Stomach (tissue), 9 donors: ENCODE measurements around the gene QRSL1. TPM values are rescaled to one million over a fixed set of nuclear protein-coding genes. Genes with fewer than 3 reads are reported as not detected.
A peak's percentile ranks its signal among the peaks of the same experiment; 100 is the strongest.

ENCODE experiments used
- DNase-seq, 2 donors: peaks; one replicate each; pipeline versions ENCODE4 v3.0.0 to v3.0.0-alpha.2; 2013 to 2019
- H3K27ac ChIP-seq, 5 donors: fragments of 200-600 bp in 4 of 5; sonication (generic) in 4 of 5; one replicate each; pipeline ENCODE4 v1.5.1; 2013 to 2019; ENCODE audit warnings: mild to moderate bottlenecking in 1 of 5, moderate library complexity in 1 of 5
- H3K27me3 ChIP-seq, 3 donors: fragments of 200-600 bp; sonication (generic); one replicate each; pipeline ENCODE4 v1.5.1; 2017 to 2019; ENCODE audit warnings: mixed run types in 1 of 3
- H3K36me3 ChIP-seq, 4 donors: fragments of 200-600 bp; sonication (generic); 1 replicate in 3 of 4; 2 replicates in 1 of 4; pipeline ENCODE4 v1.5.1; 2016 to 2019
- H3K4me1 ChIP-seq, 4 donors: fragments of 200-600 bp; sonication (generic); one replicate each; pipeline ENCODE4 v1.5.1; 2016 to 2019
- H3K4me3 ChIP-seq, 4 donors: fragments of 200-600 bp; sonication (generic) in 3 of 4; one replicate each; pipeline ENCODE4 v1.5.1; 2016 to 2019; ENCODE audit warnings: mild to moderate bottlenecking in 1 of 4
- H3K9me3 ChIP-seq, 4 donors: fragments of 200-600 bp; sonication (generic); one replicate each; pipeline ENCODE4 v1.5.1; 2016 to 2019
- EP300 ChIP-seq: sonication (generic); formaldehyde crosslinking; IDR thresholded peaks from one replicate; pipeline ENCODE4 v1.6.1; 2017; ENCODE audit warnings: antibody characterized with exemption
- POLR2A ChIP-seq, 4 donors: fragments of 450-650 bp; IDR thresholded peaks; one replicate each; pipeline ENCODE4 v1.6.1; 2016; ENCODE audit warnings: antibody characterized with exemption in 4 of 4, control low read depth in 2 of 4, mild to moderate bottlenecking in 1 of 4, moderate library complexity in 1 of 4
- POLR2AphosphoS5 ChIP-seq, 3 donors: sonication (generic); formaldehyde crosslinking; IDR thresholded peaks; one replicate each; pipeline ENCODE4 v1.6.1; 2016; ENCODE audit warnings: antibody characterized with exemption in 3 of 3
- WGBS, 5 donors: extraction: QIAGEN DNeasy Blood & Tissue Kit in 3 of 5; methylation state at CpG; one replicate each; pipeline versions ENCODE4 v1.1.5 to v1.1.7; 2013 to 2018; 5-methylcytosine and 5-hydroxymethylcytosine counted together
- intact Hi-C: fragments of 100-400 bp; cut with DNase I; formaldehyde crosslinking; loops from one replicate; pipeline ENCODE4 v1.15.1; 2023; ENCODE audit warnings: low total_unique reads
- polyA plus RNA-seq, 3 donors: library from polyadenylated mRNA; stranded (reverse); fragments of 200-250 nt; gene quantifications; one replicate each; pipeline ENCODE4 v1.2.3, GENCODE V29; 2013
- total RNA-seq, 5 donors: library from RNA; depleted of rRNA; stranded (reverse); fragments of >200 nt; gene quantifications; one replicate each; pipeline versions ENCODE4 v1.1.0 to v1.2.3, GENCODE V29; 2014 to 2016
- TF ChIP-seq, protein P1 (sequence below), 7 experiments: fragments of 450-650 bp in 4 of 7; fragments of 200-600 bp in 3 of 7; sonication (generic) in 3 of 7; IDR thresholded peaks; one replicate each; pipeline ENCODE4 v1.5.1; 2016 to 2019; ENCODE audit warnings: antibody characterized with exemption in 7 of 7, control low read depth in 2 of 7, mild to moderate bottlenecking in 1 of 7
- donor health status: healthy with polysubstance abuse.
- donor health status: Bipolar disorder and iron deficiency.
- donor health status: healthy.

Gene QRSL1
- total and polyA plus RNA-seq, 8 donors = 2.3 to 19.8 (median 6.9) TPM

GRCh38 chr6:106637051-106637716, 7.8 kb downstream of the QRSL1 start:
- WGBS, 5 donors = 71 to 77% (median 74%) methylated on average over 7 of the region's 7 CpGs
- H3K27me3 ChIP-seq = no peaks in the 10 kb centered on the region
- H3K27ac ChIP-seq = peak overlapping the region in 1 of 5 donors; percentile 21
- H3K4me1 ChIP-seq = peaks cover 0 to 30% (median 10%) of the 10 kb centered on the region in 4 donors
- H3K9me3 ChIP-seq = no peaks in the 10 kb centered on the region
- peaks cover 0 to 22% (median 15%) of the 10 kb centered on the region in 4 donors for H3K36me3 ChIP-seq
- H3K4me3 ChIP-seq = no peak overlapping the region
- no peak for DNase-seq
- intact Hi-C loops = no loop called here
- TF ChIP-seq POLR2AphosphoS5 (IDR thresholded peaks at IDR 0.05) (no peak), POLR2A (IDR thresholded peaks at IDR 0.05) (no peak)

- WGBS, 5 donors = 66 to 80% (median 76%) methylated on average over 6 of the region's 6 CpGs
- H3K9me3 ChIP-seq = no peaks in the 10 kb centered on the region
- no peak for DNase-seq
- intact Hi-C loops = no loop called here
- peak overlapping the region in 1 of 5 donors; percentile 21 for H3K27ac ChIP-seq
- H3K4me3 ChIP-seq = no peak overlapping the region
- peaks cover 0 to 27% (median 7%) of the 10 kb centered on the region in 4 donors for H3K4me1 ChIP-seq
- H3K27me3 ChIP-seq = no peaks in the 10 kb centered on the region
- peaks cover 0 to 28% (median 21%) of the 10 kb centered on the region in 4 donors for H3K36me3 ChIP-seq
- TF ChIP-seq POLR2AphosphoS5 (IDR thresholded peaks at IDR 0.05) (no peak), EP300 (no peak), POLR2A (IDR thresholded peaks at IDR 0.05) (no peak)
- TF ChIP-seq, protein P1, sequence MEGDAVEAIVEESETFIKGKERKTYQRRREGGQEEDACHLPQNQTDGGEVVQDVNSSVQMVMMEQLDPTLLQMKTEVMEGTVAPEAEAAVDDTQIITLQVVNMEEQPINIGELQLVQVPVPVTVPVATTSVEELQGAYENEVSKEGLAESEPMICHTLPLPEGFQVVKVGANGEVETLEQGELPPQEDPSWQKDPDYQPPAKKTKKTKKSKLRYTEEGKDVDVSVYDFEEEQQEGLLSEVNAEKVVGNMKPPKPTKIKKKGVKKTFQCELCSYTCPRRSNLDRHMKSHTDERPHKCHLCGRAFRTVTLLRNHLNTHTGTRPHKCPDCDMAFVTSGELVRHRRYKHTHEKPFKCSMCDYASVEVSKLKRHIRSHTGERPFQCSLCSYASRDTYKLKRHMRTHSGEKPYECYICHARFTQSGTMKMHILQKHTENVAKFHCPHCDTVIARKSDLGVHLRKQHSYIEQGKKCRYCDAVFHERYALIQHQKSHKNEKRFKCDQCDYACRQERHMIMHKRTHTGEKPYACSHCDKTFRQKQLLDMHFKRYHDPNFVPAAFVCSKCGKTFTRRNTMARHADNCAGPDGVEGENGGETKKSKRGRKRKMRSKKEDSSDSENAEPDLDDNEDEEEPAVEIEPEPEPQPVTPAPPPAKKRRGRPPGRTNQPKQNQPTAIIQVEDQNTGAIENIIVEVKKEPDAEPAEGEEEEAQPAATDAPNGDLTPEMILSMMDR (IDR thresholded peaks at IDR 0.05) = no peak
Observed at GRCh38 chr6:106637717-106638341, 8.5 kb downstream of the QRSL1 start.

DNA sequence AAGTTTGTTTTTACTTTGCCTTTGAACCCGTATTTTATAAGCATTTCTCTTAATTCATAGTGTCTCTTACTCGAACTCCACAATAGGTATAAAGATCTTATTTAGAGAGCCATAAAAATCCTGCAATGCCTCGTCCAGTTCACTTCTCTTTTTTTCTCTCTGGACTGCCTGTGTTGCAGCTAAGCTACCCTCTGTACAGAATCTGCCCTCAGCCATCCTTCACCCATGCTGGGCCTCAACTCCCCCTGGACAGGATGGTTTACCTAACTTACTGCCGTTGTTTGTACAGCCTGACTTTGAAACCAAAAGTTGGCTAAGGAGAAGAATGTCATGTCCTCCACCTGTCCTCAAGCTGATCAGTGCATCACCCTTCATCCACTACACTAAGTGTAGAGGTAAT, 10.4 kb downstream of the QRSL1 start:
- Histone ChIP-seq H3K36me3 (peaks cover 7 to 48% (median 41%) of the 10 kb centered on the region in 4 donors), H3K27ac (no peak overlapping the region), H3K27me3 (no peaks in the 10 kb centered on the region), H3K4me3 (no peak overlapping the region), H3K9me3 (no peaks in the 10 kb centered on the region), H3K4me1 (peaks cover 0 to 20% (median 4%) of the 10 kb centered on the region in 4 donors)
- no peak for TF ChIP-seq EP300
- no peak for TF ChIP-seq POLR2AphosphoS5 (IDR thresholded peaks at IDR 0.05)
- TF ChIP-seq, protein P1 (IDR thresholded peaks at IDR 0.05) = no peak
- TF ChIP-seq POLR2A (IDR thresholded peaks at IDR 0.05) = no peak
- intact Hi-C loops = no loop called here
- WGBS, 5 donors = 79 to 83% (median 82%) methylated on average over 4 of the region's 4 CpGs
- no peak for DNase-seq

GRCh38 chr6:106642476-106642875, 13.1 kb downstream of the QRSL1 start:
- 86 to 96% (median 92%) methylated on average over 4 of the region's 4 CpGs for WGBS, 5 donors
- intact Hi-C loops = no loop called here
- peaks cover 0 to 12% (median 0%) of the 10 kb centered on the region in 4 donors for H3K4me1 ChIP-seq
- peaks cover 7 to 67% (median 59%) of the 10 kb centered on the region in 4 donors for H3K36me3 ChIP-seq
- no peak overlapping the region for H3K4me3 ChIP-seq
- no peaks in the 10 kb centered on the region for H3K27me3 ChIP-seq
- no peaks in the 10 kb centered on the region for H3K9me3 ChIP-seq
- no peak for DNase-seq
- TF ChIP-seq, protein P1 (IDR thresholded peaks at IDR 0.05) = no peak
- TF ChIP-seq EP300 = no peak
- TF ChIP-seq POLR2A (IDR thresholded peaks at IDR 0.05) = no peak
- TF ChIP-seq POLR2AphosphoS5 (IDR thresholded peaks at IDR 0.05) = no peak
- no peak overlapping the region for H3K27ac ChIP-seq
